ENCODE data around the gene CD109.
"Not testable (repeated sequence)": the region's sequence is repeated elsewhere in the genome, so short reads cannot be mapped to it uniquely, and the experiment has no call there.

CD109 gene

DNA sequence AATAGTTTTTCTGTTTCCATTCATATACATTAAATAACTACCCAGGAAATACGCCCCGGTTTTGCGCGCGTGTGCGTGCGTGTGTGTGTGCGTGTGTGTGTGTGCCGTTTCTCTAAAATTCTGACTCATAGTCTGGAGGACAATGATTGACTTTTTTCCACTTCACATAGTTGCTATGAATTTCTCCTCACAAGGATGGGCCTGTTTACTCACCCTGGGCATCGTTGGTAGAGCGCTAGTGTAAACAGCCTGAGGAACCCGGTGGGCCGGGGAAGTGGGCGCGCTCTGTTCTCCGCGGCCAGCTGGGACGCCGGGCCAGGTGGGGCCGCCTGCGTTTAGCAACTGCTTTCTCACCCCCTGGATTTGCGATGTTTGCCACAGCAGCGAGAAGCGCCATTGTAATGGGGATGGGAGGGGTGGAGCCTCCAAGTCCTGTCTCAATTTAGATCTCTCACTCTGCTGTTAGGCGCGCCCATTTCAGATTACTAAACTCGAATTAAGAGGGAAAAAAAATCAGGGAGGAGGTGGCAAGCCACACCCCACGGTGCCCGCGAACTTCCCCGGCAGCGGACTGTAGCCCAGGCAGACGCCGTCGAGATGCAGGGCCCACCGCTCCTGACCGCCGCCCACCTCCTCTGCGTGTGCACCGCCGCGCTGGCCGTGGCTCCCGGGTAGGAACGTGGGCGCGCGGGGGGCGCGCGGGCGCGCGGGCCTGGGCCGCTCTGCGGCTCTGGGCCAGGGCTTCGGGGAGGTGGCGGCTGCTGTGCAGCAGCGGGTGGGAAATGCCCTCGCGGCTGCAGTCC lies at the start of gene CD109:
Gene CD109 (plus strand): TSS at position 585 of the 803 bp plus-strand sequence. CDS start 13 bp downstream, at position 598.
- DNase-seq, result peak; percentile 12

DNA sequence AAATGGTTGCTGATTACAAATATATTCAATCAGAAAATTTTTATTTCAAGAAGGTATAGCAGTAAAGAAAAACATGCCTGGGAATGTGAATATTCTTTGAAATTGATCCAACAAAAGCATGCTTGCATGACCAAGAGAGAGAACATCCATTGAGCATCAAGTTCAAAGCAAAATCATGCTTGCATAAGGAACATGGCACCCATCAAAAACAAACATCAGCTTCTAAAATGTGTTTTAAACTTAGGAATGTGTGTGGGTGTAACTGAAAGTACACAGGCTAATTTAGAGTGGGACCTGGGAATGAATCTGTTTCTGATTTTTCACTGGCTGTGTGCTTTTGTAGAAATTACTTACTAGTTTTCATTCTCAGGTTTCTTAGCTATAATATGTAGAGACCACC lies 47.8 kb upstream of the CD109 start:
- no peak for DNase-seq

DNA sequence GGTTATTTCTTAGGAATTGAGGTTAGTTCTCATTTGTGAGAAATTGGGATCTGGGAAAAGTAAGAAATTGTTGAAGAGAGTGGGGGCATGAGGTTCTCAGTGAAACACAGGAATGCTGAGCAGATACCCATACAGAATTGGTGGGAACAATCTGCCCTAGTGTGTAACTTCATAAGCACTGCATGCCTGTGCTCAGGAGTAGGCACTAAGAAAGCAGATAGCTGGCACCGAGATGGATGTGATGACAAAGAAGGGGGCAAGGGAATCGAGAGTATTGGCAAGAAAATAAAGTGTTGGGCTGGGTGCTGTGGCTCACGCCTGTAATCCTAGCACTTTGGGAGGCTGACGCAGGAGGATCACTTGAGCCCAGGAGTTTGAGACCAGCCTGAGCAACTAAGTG lies 46.2 kb upstream of the CD109 start:
- DNase-seq, result no peak

DNA sequence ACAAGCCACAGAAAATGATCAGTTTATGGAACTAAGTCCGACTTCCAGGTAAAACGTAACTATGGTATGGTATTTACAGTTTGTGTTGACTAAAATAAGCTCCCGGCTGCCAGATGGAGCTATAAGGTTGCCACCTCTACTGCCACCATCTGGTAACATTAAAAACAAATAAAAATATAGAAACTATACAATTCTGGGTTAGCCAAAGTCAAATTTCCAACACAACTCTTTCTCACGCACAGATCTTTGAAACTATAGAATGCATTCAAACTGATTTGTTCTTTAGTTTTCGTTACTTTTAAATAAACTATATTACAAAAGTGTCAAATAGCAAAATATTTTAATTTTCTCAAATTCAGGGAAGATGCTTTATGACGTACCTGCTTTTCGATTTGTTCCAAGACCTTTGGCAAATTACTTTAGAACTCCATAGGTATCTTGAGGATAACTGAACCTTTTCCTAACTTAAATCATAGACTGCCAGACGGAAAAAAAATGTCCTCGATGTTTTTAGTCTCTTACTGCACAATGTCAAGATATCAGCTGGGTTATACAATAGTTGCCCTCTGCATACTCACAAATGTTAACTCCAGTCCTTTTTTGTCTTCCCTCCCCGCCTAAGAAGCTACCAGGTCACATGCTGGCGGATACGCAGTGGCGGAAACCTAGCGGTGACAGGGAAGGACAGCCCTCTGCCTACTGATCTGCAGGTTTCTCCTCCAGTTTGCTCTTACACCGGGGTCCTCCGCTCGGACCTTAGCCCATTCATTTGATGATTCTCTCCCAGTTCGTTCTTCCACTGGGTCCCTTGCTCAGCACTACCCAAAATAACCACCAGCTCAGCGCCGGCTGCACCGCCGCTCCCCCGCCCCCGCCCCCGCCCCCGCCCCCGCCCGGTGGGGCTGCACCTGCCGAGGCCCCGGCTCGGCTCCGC lies 43.1 kb upstream of the CD109 start:
- DNase-seq, result peak; percentile 12

GRCh38 chr6:73653571-73654424 lies 42.2 kb upstream of the CD109 start, which contains the start of gene SLC17A5:
Gene SLC17A5 (minus strand): TSS chr6:73653992. CDS start chr6:73653886, 106 bp downstream.
- peak; percentile 83 for DNase-seq

DNA sequence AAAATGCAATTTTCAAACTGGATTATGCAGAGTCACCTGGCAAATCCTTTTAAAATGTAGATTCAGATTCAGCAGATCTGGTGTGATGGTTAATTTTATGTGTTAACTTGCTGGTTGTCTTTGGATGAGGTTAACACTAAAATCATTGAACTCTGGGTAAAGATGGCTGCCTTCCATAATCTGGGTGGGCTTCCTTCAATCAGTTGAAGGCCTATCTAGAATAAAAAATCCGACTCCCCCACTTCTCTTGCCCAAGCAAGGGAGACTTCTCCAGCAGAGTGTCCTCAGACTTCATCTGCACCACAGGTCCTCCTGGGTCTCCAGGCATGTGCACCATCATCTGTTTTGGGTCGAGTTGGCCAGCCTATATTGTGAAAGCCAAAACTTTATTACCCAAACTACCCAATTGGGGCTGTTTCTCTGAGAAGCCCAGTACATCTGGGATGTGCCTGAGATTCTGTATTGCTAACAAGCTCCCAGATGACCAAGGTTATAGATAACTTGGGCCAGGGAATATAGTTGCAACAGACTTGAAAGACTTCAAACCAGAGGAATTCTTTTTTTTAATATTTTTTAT lies 40.6 kb upstream of the CD109 start:
- no peak for DNase-seq

GRCh38 chr6:73656531-73657145 lies 39.4 kb upstream of the CD109 start:
- no peak for DNase-seq

GRCh38 chr6:73657201-73657600 lies 38.8 kb upstream of the CD109 start:
- no peak for DNase-seq

- no peak for DNase-seq
Measured at GRCh38 chr6:73664701-73665100, 31.3 kb upstream of the CD109 start.

- no peak for DNase-seq
Measured at GRCh38 chr6:73665686-73666319, 30.2 kb upstream of the CD109 start.

DNA sequence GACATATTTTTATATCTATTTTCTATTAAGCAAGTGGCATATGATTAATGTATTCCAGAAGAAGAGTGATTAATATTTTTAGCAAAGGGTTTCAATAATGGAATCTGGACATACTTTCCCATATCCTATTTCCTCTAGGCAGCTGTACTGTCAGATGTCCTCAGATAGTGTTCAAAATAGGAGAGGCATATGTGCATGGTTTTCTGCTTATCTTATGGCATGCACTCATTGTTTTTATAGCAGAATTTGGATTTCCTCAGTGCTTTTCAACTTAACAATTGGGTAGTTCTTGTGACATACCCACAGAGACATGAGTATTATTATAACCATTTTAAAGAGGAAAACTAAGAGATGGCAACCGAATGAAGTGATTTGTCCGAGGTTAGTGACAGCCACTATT lies 29.6 kb upstream of the CD109 start:
- DNase-seq, result no peak

GRCh38 chr6:73667798-73668197 lies 28.2 kb upstream of the CD109 start:
- DNase-seq, result no peak

DNA sequence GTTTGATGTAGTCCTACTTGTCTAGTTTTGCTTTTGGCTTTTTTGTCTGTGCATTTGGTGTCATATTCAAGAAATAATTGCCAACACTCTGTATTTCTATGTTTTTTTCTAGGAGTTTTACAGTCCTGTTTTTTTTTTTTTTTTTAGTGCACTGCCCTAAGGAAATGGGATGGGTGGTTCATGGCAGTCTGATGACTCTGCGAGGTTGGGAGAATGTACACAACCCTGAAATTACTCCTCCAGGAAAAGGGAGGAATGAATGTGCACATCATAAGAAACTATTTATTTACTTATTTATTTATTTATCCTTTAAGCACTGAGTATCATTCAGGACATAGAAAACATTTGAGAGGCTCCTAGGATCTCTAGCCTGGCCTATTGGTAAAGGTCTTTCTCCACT lies 27.0 kb upstream of the CD109 start:
- DNase-seq, result no peak

GRCh38 chr6:73671911-73672685 lies 23.9 kb upstream of the CD109 start:
- DNase-seq, result no peak

DNA sequence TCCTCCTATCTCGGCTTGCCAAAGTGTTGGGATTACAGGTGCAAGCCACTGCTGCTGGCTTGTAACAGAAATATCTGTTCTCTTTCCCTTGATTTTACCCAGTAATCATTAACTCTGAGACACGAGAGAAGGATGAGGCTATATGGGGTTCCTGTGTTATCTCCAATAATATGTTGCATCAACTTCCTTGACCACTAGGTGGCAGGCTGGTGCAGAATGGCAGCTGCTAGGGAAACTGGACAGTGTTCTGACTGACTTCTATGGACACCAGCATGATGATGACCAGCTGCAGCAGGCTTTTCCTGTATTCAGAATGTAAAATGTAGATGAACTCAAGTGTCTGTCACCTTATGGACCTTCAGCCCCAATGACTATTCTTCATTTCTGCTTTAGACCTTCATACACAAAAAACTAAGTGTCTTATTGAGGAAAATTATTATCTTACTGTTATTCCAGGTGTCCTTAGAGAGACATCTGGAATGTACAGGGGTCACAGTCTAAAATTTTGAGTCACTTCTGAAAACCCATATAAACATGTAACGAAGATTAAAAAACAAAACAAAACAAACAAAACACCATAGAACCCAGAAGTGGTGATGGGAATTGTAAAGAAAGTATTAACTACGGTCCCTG lies 20.4 kb upstream of the CD109 start:
- DNase-seq, result peak; percentile 55

DNA sequence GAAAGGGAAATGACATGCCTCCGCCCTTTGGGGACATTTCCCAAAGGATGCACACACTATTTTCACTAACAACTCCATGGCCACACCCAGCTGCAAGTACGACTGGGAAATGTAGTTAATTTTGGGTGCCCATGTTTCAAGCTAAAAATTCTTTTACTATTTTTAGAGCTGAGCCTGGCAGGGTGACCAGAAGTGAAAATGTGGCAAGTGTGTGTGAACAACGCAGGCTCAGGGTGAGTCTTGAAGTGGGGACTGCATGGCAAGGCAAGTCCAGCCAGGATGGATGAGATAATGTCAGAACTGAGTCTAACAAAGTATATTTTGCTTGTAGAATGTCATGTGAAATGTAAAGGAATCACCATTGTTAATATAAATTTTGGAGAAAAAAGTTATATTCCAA lies 17.0 kb upstream of the CD109 start:
- no peak for DNase-seq

GRCh38 chr6:73679846-73680245 lies 16.2 kb upstream of the CD109 start:
- DNase-seq, result not testable (repeated sequence)

DNA sequence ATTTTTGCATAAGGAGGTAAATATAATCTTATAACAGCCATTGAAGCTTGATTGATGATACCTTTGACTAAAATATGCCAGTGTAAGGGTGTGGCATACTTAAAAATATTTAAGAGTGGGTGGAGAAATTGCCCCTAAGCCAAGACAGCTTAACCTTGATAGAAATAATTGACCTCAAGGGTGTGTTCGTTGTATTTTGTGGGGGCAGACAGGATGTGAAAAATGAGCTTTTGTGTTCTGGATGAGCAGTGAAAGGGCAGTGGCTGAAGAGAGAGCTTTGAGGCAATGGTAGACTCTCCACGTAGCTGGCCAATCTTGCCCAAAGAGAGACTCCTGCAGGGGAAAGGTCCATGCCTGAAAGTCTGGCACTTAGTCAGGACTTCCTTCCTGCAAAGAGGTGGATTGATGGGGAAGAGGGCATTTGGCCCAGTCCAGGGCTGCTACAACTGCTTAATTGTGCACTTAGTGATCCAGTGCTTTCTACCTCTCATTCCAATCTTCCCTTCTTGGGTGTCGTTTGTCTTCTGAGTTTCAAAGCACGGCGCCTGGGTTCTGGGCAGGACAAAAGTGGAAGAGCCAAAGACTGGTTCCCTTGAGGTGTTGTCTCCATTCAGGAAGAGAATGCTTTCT lies 15.6 kb upstream of the CD109 start:
- no peak for DNase-seq

GRCh38 chr6:73683574-73683973 lies 12.4 kb upstream of the CD109 start:
- not testable (repeated sequence) for DNase-seq

DNA sequence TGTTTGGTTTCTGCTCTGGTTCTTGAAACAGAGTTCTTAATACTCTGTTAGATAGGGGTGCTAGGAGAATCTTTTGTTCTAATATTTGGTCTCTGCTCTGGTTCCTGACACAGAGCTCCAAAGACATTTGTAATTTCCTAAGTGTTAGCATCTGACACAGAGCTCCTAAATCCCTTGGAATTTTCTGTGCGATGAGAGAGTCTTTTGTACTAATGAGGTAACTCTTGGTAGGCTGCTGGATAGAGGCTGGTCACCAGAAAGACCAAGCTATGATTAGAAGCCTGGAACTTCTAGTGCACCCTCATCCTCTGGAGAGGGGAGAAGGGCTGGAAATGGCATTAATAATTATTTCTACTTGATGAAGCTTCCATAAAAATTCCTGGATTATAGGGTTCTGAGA lies 7.7 kb upstream of the CD109 start:
- no peak for DNase-seq

Measured in NCI-H2227 treated with DMSO at 0.1 percent for 48 hours (cell line).